HG02852 (cell line): ENCODE data around the gene DCAF8L2.
"Not testable (repeated sequence)": the region's sequence is repeated elsewhere in the genome, so short reads cannot be mapped to it uniquely, and the experiment has no call there.

Experiments used
- ATAC-seq: cut with Tn5 transposase; IDR thresholded peaks from one replicate; pipeline ENCODE4 v1.9.1; 2021; ENCODE audit warnings: mild to moderate bottlenecking, moderate library complexity; ENCODE audit not compliant: unreplicated experiment

Gene DCAF8L2

GRCh38 chrX:27675493-27675892 is 85.3 kb downstream of the DCAF8L2 start:
- ATAC-seq, result no peak

DNA sequence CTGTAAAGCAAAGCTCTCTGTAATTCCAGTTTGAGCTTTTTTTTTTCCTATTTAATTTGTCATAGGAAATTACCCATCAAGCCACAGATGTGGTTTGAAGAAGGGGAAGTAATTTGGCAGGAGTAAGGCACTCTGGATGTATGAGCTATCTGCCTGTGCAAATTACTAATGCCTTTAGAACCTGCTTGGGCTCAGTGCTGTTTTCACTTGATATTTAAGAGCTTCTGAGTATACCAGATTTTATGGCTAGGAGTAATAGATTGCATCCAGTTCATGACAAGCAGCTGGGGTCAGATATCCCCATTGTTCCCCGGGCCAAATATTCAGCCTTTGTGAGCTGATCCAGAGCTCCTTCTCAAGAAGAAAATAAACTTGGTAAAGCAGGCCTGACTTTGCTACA is 89.1 kb downstream of the DCAF8L2 start:
- no peak for ATAC-seq

- ATAC-seq, result no peak
Measured at GRCh38 chrX:27680726-27681125, 90.6 kb downstream of the DCAF8L2 start.

- ATAC-seq, result peak; percentile 64
Measured at GRCh38 chrX:27683566-27684208, 93.5 kb downstream of the DCAF8L2 start.

DNA sequence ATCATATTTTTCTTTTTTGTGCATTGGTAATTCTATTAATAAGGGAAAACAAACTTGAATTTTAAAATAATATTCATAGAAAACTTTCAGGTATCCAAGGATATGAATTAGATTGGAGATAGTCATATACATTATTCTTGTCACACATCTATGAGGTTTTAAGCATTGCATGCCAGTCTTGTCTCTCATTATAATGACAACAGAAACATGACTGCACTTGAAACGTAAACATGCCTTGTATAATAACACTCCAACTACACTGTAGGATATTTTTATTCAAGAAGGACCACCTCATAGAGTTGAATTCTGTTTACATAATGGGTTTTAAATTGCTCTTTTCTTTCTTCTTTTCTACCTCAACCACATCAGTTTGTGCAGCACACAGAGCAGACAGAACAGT is 104.5 kb downstream of the DCAF8L2 start:
- no peak for ATAC-seq

DNA sequence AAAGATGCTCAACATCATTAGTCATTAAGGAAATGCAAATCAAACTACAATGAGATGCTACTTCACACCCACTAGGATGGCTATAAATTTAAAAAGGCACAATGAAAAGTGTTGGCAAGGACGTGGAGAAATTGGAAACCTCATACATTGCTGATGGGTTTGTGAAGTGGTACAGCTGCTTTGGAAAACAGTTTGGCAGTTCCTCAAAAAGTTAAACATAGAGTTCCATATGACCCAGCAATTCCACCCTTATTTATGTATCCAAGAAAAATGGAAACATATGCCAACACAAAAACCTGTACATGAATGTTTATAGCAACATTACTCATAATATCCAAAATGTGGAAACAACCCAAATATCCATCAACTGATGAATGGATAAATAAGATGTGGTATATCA is 116.4 kb downstream of the DCAF8L2 start:
- ATAC-seq, result no peak

- no peak for ATAC-seq
Measured at GRCh38 chrX:27715610-27716009, 125.5 kb downstream of the DCAF8L2 start.

DNA sequence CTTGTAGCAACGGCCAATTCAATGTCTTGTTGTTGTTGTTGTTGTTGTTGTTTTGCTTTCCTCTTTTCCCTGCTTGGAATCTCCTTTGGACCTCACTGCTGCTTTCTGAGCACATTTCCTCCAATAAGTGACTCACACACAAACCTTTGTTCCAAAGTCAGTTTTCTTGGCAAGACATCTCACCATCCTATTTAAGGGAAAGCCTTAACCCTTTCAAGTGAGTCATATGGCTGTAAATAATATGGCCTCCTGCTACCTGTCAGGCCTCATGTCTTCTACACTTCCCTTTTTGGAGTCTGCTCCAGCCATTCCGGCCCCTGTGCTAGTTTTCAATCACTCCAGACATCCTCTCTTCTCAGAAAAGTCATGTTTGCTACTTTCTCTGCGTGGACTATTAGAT is 138.1 kb downstream of the DCAF8L2 start:
- no peak for ATAC-seq

DNA sequence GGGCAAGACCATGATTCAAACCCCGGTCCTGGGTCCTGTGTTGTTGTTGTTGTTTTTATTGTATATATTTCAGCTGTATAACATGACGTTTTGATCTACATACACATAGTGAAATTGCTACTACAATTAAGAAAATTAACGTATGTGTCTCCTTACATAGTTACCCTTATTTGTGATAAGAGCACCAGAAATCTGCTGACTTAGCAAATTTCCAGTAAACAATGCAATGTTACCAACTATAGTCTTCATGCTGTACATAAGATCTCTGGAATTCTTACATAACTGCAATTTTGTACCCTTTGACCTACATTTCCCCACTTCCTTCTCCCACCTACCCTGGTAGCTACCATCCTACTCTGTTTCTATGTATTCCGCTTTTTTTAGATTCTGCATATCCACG is 141.8 kb downstream of the DCAF8L2 start:
- ATAC-seq, result no peak

DNA sequence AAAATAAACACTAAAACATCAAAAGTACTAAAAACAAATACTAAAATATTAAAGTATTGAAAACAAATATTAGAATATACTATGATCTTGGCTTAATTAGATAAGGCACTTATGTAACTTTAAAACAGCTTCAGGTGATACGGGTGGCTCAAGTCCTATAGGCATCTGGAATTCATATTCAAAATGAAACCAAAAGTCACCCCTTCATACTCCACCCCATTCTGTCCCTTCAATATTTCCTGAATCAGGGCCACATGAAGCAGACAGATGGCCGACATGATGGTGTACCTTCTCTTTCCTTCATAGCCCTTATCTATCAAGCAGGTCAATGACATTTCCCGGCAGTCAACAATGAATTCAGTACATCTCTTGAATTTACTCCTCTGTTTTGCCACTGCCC is 145.8 kb downstream of the DCAF8L2 start:
- ATAC-seq, result no peak

DNA sequence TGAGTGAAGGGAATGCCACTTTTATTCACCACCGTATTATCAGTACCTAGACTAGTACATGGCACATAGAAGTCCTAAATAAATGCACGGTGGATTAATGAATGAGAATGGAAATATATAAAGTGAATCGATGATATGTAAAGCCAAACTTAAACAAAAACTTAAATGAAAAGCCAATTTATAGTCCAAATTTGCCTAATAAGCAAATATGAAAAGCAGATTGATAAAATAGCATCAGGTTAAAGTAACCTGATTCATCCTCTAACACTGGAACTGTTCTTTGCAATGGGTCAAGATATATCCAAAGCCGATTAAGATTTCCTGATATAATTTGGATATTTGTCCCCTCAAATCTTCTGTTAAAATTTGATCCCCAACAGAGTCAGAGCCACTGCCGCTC is 150.8 kb downstream of the DCAF8L2 start:
- ATAC-seq, result no peak

DNA sequence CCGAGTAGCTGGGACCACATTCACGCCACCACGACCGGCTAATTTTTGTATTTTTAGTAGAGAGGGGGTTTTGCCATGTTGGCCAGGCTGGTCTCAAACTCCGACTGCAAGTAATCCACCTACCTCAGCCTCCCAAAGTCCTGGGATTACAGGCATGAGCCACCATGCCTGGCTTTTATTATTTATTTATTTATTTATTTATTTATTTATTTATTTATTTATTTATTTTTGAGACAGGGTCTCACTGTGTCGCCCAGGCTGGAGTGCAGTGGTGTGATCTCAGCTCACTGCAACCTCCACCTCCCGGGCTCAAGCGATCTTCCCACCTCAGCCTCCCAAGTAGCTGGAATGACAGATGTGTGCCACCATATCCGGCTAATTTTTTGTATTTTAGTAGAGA is 153.4 kb downstream of the DCAF8L2 start:
- not testable (repeated sequence) for ATAC-seq

- ATAC-seq, result no peak
Measured at GRCh38 chrX:27746516-27746915, 156.4 kb downstream of the DCAF8L2 start.

GRCh38 chrX:27750298-27750697 is 160.2 kb downstream of the DCAF8L2 start:
- ATAC-seq, result not testable (repeated sequence)

GRCh38 chrX:27751976-27752375 is 161.8 kb downstream of the DCAF8L2 start:
- ATAC-seq, result no peak

- no peak for ATAC-seq
Measured at GRCh38 chrX:27765718-27766117, 175.6 kb downstream of the DCAF8L2 start.

- no peak for ATAC-seq
Measured at GRCh38 chrX:27767387-27767786, 177.2 kb downstream of the DCAF8L2 start.

DNA sequence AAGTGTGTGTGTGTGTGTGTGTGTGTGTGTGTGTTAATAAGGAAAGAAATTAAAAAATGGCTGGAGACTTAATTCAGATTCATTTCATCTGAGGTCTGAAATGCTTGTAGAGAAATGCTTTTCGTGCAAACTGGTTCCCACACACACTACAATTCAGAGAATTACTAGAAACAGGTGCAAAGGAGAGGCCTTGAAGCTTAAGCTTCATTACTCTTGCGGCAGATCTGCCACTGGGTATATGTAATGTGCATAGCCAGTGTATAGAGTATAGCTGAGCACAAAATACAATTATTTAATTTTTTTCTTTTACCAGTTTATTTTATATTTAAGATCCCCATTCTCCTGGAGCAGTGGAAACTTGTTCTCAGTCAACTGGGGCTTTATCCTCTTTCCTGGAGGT is 185.8 kb downstream of the DCAF8L2 start:
- ATAC-seq, result no peak

DNA sequence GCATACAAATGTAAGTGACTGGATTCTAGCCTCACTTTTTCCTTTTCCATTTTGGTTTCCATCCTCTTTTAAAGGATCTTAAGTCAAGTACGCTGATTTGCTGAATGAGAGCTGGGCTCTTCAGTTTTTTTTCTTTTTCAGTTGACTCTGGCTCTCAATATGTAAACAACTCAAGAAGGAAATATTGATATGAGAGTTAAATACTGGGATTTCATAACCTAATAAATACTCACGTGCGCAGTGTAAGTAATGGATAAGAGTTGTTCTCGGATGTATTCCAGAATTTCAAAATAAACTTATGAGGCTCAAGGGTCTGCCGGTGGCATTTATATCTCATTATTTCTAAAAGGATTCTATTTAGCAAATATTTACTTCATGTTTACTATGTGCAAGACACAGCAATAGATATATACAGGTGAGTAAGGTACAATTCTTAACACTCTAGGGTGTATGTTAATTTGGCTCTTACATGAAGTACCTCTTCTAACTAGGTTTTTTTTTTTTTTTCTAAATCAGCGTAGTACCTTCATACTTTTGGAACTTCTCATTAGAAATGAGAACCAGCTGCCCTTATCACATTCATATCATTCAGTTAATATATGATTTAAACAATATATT is 206.6 kb downstream of the DCAF8L2 start:
- ATAC-seq, result no peak

- no peak for ATAC-seq
Measured at GRCh38 chrX:27797575-27797974, 207.4 kb downstream of the DCAF8L2 start.
